Renal cortical epithelial cell (primary cell): ENCODE measurements around the gene CNGA3. TPM values are rescaled to one million over a fixed set of nuclear protein-coding genes. Genes with fewer than 3 reads are reported as not detected.

Source experiments
- DNase-seq: peaks from one replicate; pipeline ENCODE4 v3.0.0-alpha.2; 2011; ENCODE audit warnings: low read depth
- total RNA-seq: library from RNA; depleted of rRNA; stranded (reverse); fragments of >200 nt; gene quantifications from 2 replicates; pipeline ENCODE4 v1.2.3, GENCODE V29; 2014

Gene CNGA3
- total RNA-seq, 1 donor from 2014 or later, result not detected

DNA sequence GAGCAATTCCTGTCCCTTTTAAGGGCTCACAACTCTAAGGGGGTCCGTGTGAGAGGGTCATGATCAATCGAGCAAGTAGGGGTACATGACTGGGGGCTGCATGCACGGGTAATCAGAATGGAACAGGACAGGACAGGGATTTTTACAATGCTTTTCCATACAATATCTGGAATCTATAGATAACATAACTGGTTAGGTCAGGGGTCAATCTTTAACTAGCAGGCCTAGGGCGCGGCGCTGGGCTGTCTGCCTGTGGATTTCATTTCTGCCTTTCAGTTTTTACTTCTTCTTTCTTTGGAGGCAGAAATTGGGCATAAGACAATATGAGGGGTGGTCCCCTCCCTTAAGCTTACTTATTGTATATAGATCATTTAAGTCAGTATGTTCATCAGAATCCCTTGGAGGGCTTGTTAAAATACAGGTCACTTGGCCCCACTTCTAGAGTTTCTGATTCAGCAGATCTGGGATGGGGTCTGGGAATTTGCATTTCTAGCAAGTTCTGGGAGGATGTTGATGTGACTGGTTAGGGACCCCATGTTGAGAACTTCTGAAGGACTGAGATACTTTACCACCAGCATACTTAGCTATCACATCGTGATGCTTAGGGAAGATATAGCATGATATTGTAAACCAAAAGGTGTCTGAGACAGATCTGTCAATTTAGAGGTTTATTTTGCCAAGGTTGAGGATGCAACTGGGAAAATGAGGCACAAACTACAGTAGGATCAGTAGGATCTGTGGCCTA is 95.6 kb downstream of the CNGA3 start:
- no peak for DNase-seq

DNA sequence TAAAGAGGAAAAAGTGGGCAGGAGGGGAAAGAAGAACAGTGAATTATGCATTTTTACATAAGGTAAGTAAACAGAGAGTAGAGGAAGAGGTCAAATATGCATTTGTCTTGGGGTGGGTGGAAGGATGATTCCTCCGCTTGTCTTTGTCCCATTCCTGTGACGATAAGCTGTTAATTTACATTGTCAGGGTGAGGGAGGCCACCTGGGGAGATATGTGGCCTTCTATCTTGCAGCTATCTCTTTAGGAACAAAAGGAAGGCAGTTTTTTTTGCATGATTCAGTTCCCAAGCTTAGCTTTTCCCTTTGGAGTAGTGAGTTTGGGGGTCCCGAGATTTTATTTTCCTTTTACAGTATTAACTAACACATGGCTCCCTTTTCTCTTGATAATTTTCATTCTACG is 96.2 kb downstream of the CNGA3 start:
- no peak for DNase-seq

DNA sequence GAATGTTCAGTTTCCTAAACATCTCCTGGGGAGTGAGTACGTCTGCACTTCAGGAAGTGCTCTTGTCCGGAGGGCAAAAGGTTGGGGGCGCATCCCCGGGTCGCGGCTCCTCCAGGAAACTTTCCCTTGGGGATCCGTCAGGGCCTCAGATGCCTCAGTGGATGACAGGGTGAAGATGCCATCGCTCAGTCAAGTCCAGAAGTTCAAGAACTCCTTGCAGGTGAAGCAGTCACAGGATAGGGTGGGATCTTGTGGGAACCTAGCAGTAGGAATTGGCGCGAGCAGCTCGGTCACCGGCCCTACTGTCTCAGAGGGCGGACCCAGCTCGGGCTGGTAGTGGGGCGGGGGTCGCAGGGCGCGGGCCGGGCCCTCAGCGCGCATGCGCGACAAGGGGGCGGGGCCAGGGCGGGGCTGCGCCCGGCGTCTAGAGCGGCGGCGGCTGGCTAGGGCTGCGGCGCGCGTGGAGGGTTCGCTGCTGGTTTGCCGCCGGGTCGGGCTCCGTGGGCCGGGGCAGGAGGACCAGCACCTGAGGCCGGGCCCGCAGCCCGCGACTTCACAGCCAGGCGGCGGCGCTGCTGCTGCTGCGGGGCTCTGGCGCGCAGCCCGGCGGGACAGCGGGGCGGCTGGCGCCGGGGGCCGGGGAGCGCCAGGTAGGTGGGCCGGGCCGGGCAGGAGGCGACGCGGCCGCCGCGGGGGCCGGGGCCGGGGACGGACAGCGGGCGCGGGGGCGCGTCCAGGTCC is 98.3 kb downstream of the CNGA3 start, which contains the start of gene INPP4A:
TSS of gene INPP4A (plus strand) at position 423 of the 741 bp plus-strand sequence. CDS start 75,191 bp downstream, outside the sequence.
- no peak for DNase-seq

DNA sequence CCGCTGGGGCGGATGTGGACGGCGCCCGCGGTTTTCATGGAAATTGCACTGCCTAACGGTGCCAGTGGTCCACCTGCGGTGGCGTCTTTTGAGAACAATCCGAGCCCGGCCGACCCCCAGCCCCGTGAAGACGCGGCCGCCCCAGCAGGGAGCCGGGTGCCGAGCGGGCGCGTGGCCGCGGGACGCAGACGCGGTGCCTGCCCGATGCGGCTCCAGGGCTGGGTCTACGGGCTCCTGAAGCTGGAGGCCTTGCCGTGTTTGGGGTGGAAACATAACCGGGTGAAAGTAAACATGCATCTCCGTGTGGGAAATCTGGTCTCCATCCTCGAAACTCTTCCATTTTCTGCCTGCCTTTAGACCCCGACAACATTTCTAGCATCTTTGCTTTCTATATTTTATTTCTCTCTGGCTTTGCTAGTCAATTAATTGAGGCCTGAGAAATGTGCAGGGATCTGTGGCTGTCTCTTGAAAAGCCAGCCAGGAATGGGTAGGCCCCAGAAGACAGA is 99.0 kb downstream of the CNGA3 start:
- no peak for DNase-seq

DNA sequence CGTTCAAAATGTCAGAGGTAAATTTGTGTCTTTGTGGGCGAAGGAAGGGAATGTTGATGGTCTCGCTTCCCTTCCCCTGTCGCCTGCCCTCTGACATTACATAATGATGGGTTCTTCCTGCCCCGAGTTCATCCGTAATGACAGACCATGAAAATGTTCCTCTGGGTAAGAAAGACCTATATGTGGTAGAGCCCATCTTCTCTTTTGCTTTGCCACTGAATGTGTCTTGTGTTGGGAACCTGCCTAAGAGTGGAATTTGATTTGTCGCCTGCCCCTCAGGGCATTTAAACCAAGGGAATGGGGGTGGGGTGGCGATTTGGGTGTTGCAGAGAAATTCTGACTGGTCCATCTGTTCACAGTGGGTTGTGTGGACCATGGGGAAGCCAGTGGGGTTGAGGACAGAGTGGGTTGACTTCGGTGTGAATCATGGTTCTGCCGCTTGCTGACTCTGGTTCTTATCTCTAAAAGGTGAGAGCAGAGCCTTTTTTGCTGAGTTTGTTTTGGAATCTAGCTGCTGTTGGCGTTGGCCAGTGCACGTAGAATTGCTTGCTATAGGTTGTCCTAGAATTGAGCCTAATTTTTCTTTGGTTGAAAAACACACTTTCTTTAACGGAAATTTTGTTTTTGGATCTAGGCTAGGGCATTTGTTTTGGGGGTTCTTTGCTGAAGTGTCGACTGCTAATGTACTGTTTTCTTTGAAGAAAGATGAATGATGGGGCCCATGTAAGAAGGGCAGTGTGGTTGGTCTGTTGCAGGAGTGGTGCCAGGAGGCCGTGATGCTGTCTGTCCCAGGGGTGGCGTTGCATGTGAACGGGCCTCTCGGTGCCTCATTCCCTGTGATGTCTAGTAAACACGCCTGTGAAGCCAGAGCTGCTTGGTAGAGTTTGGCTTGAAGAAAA is 99.7 kb downstream of the CNGA3 start:
- DNase-seq, result no peak

DNA sequence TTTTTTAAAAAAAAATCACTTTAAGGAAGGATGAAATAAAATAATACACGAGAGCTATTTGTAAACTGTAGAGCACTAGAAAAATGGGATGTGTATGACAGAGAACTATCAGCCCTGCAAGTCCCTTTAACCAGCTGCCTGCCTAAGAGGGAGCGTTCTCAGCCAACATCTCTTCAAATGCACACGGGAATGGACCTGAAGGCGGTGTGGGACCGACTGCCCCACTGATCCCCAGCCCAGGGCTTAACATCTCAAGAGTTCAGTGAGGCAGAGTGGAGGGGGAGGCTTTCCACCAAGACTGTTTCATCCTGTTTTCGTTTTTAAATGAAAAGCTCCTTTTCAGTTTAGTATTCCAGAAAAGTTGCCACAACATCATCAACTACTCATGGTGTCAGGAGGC is 100.6 kb downstream of the CNGA3 start:
- DNase-seq, result no peak

Other genes starting within 250 kb of the CNGA3 start
- gene INPP4A, start 98.4 kb downstream of the CNGA3 start, total RNA-seq, result 24.5 and 30.9 TPM in 2 replicates